Measurements from ENCODE around the gene LIME1. TPM values are rescaled to one million over a fixed set of nuclear protein-coding genes. Genes with fewer than 3 reads are reported as not detected.

Gene LIME1, protein sequence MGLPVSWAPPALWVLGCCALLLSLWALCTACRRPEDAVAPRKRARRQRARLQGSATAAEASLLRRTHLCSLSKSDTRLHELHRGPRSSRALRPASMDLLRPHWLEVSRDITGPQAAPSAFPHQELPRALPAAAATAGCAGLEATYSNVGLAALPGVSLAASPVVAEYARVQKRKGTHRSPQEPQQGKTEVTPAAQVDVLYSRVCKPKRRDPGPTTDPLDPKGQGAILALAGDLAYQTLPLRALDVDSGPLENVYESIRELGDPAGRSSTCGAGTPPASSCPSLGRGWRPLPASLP
- total RNA-seq (2012; rRNA removed) (0.28 and 0.36 TPM in 2 replicates), polyA plus RNA-seq (2012; rRNA removed) (7.8 and 11.9 TPM in 2 replicates), Bru-seq, nascent RNA (percentile 40 among the genes with signal in this experiment), BruChase-seq, experiment 1, labeled RNA remaining after a 6-hour chase (percentile 48 among the genes with signal in this experiment), BruChase-seq, experiment 2, labeled RNA remaining after a 2-hour chase (percentile 49 among the genes with signal in this experiment)
- polyA plus RNA-seq (2012; cell fraction: cytosol; rRNA removed), result 3.9 and 6.3 TPM in 2 replicates
- polyA plus RNA-seq (2012; cell fraction: nucleus; rRNA removed; ENCODE audit: low replicate concordance), result 79.5 and 363 TPM in 2 replicates
- long read RNA-seq, result 0 reads

DNA sequence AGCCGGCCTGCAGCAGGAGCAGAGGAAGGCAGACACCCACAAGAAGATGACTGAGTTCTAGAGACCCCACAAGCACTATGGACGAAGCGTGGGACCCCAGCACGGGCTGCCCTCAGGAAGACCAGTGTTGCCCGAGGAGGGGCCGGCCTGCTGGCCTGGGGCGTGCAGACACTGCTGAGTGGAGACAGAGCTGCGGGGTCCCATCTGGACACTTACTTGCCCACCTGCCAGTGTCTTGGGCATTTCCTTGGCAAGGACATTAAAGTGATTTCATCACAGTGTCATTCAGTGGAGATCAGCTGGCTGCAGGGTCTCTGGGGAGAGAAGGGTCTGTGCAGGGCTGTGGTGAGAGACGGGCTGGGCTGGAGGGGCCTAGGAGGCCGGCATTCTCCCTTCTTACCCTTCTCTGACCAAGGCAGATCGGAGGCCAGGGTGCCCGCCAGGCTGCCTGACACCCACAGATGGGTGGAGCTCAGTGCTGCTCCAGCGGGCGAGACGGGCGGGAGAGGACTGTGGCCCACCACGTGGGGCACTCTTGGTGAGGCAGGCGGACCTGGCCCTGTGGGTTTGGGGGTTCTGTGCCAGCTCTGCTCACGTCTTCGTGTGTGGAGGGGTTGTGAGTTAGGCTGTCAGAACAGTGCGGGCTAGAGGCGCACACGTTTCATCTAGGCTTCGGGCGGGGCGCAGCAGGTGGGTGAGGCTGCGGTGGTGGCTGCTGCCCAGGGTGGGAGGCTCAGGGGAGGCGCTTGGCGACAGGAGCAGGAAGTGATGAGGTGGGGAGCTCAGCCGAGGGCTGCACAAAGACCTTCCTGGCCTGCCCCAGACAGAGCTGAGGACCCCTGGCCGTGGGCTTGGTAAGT is at the start of gene LIME1:
TSS of gene LIME1 (plus strand) at position 806 of the 860 bp plus-strand sequence. CDS start 886 bp downstream, outside the sequence.
- Histone ChIP-seq H2AFZ (replicated peaks; ENCODE audit: low read length, poor library complexity) (peak within 1 kb of the TSS; percentile 58), H2AK5ac (ENCODE audit: low read depth, low read length) (no peak within 1 kb of the TSS), H3K4ac (ENCODE audit: low read depth, low read length) (no peak within 1 kb of the TSS), H3K4me3 (ENCODE audit: insufficient read depth, low read depth, low read length) (no peak within 1 kb of the TSS), H3K36me3 (ENCODE audit: control insufficient read depth, insufficient read depth, low read length) (peaks cover 31% of the 10 kb centered on the region), H4K5ac (ENCODE audit: low read depth, low read length) (no peak within 1 kb of the TSS), H3K4me2 (ENCODE audit: low read depth, low read length) (no peak within 1 kb of the TSS), H3K4me1 (ENCODE audit: control insufficient read depth, insufficient read depth, low read length) (peaks cover 5% of the 10 kb centered on the region; the same call in 1 of the 2 replicates), H3K9ac (ENCODE audit: low read depth, low read length) (no peak within 1 kb of the TSS), H2BK15ac (ENCODE audit: low read depth, low read length) (no peak within 1 kb of the TSS), H3K23ac (ENCODE audit: low read depth, low read length) (no peak within 1 kb of the TSS), H3K79me1 (ENCODE audit: low read depth in 1 of 2, low read length in 2 of 2) (peaks cover 16 to 34% of the 10 kb centered on the region in 2 experiments), H3K18ac (ENCODE audit: low read depth, low read length) (no peak within 1 kb of the TSS), H4K91ac (ENCODE audit: insufficient read depth, low read depth, low read length) (no peak within 1 kb of the TSS), H3K56ac (ENCODE audit: extremely low read depth, insufficient read depth, low read length) (no peak within 1 kb of the TSS), H2BK120ac (ENCODE audit: low read depth, low read length) (no peak within 1 kb of the TSS), H4K8ac (ENCODE audit: low read depth in 2 of 2, low read length in 2 of 2) (no peak within 1 kb of the TSS), H2BK5ac (ENCODE audit: low read depth, low read length, poor library complexity, severe bottlenecking) (no peak within 1 kb of the TSS), H2AK9ac (replicated peaks; ENCODE audit: low read depth, low read length, poor library complexity) (peak within 1 kb of the TSS; percentile 72), H3K27ac (ENCODE audit: insufficient read depth, low read length) (no peak within 1 kb of the TSS), H3K14ac (replicated peaks; ENCODE audit: low read depth, low read length) (no peak within 1 kb of the TSS), H3K27me3 (ENCODE audit: control insufficient read depth, insufficient read depth, low read length) (no peaks in the 10 kb centered on the region), H3K9me1 (ENCODE audit: insufficient read depth, low read length) (peaks cover 15% of the 10 kb centered on the region), H4K20me1 (ENCODE audit: insufficient read depth, low read length) (peaks cover 38% of the 10 kb centered on the region), H3K9me3 (ENCODE audit: control insufficient read depth, insufficient read depth, low read length) (no peaks in the 10 kb centered on the region), H2BK20ac (ENCODE audit: low read depth, low read length) (no peak within 1 kb of the TSS)
- WGBS, 2 experiments (ENCODE audit: extremely low coverage in 2 of 2, insufficient read length in 1 of 2), result 93% methylated on average over 16 of the region's 31 CpGs; no CpG with 5 or more reads in 1 of the 2 experiments
- dilution Hi-C loops (cut with HindIII; ENCODE audit: low sequenced_read_pairs, unreplicated experiment), result no loop called here
- no peak for DNase-seq
- intact Hi-C loops (cut with micrococcal nuclease), result no loop called here
- POLR2A ChIA-PET (ENCODE audit: unreplicated experiment), result no interaction called here
- in situ Hi-C loops (cut with MboI; ENCODE audit: low sequenced_read_pairs), result no loop called here
- CTCF ChIA-PET, result no interaction called here
- no peak for ATAC-seq (ENCODE audit: low read depth)
- BruUV-seq (replicated peaks), result no TSS peak
- TF ChIP-seq NFE2L2 (IDR thresholded peaks at IDR 0.05; ENCODE audit: low read depth, low read length) (no peak), POLR2A (IDR thresholded peaks at IDR 0.05; ENCODE audit: low read depth, low read length) (no peak), MXI1 (IDR thresholded peaks at IDR 0.05; ENCODE audit: borderline replicate concordance, low read depth, low read length) (no peak), BHLHE40 (IDR thresholded peaks at IDR 0.05; ENCODE audit: low read depth, low read length) (no peak), CEBPB (IDR thresholded peaks at IDR 0.05; ENCODE audit: low read depth, low read length) (no peak), FOS (IDR thresholded peaks at IDR 0.05; ENCODE audit: low read depth, low read length) (no peak), RAD21 (IDR thresholded peaks at IDR 0.05; ENCODE audit: low read length) (no peak), RFX5 (IDR thresholded peaks at IDR 0.05; ENCODE audit: low read depth, low read length) (no peak), CHD1 (IDR thresholded peaks at IDR 0.05; ENCODE audit: low read depth, low read length) (no peak)
- TF ChIP-seq, protein P1, sequence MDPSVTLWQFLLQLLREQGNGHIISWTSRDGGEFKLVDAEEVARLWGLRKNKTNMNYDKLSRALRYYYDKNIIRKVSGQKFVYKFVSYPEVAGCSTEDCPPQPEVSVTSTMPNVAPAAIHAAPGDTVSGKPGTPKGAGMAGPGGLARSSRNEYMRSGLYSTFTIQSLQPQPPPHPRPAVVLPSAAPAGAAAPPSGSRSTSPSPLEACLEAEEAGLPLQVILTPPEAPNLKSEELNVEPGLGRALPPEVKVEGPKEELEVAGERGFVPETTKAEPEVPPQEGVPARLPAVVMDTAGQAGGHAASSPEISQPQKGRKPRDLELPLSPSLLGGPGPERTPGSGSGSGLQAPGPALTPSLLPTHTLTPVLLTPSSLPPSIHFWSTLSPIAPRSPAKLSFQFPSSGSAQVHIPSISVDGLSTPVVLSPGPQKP (IDR thresholded peaks at IDR 0.05; ENCODE audit: borderline replicate concordance, low read depth, low read length), result no peak
- TF ChIP-seq, protein P2, sequence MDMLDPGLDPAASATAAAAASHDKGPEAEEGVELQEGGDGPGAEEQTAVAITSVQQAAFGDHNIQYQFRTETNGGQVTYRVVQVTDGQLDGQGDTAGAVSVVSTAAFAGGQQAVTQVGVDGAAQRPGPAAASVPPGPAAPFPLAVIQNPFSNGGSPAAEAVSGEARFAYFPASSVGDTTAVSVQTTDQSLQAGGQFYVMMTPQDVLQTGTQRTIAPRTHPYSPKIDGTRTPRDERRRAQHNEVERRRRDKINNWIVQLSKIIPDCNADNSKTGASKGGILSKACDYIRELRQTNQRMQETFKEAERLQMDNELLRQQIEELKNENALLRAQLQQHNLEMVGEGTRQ (IDR thresholded peaks at IDR 0.05; ENCODE audit: low read depth, low read length), result no peak
- TF ChIP-seq, protein P3, sequence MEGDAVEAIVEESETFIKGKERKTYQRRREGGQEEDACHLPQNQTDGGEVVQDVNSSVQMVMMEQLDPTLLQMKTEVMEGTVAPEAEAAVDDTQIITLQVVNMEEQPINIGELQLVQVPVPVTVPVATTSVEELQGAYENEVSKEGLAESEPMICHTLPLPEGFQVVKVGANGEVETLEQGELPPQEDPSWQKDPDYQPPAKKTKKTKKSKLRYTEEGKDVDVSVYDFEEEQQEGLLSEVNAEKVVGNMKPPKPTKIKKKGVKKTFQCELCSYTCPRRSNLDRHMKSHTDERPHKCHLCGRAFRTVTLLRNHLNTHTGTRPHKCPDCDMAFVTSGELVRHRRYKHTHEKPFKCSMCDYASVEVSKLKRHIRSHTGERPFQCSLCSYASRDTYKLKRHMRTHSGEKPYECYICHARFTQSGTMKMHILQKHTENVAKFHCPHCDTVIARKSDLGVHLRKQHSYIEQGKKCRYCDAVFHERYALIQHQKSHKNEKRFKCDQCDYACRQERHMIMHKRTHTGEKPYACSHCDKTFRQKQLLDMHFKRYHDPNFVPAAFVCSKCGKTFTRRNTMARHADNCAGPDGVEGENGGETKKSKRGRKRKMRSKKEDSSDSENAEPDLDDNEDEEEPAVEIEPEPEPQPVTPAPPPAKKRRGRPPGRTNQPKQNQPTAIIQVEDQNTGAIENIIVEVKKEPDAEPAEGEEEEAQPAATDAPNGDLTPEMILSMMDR (conservative IDR thresholded peaks at IDR 0.05; ENCODE audit: low read depth, low read length), result no peak

Data from IMR-90 (cell line).